DOHH2 (cell line): ENCODE measurements around the gene CRYBG1.

Experiments
- H3F3A ChIP-seq: fragments of 200-600 bp; sonication (generic), shearing (Covaris generic); 2 replicates; pipeline ENCODE4 v1.6.0; 2016; ENCODE audit warnings: antibody characterized with exemption, mild to moderate bottlenecking; ENCODE audit not compliant: control insufficient read depth, insufficient read depth
- H3K27ac ChIP-seq: fragments of 200-600 bp; sonication (generic); 2 replicates; pipeline ENCODE4 v1.5.1; 2014; ENCODE audit warnings: low read depth, mild to moderate bottlenecking, low read length, moderate library complexity
- H3K27me3 ChIP-seq: fragments of 200-600 bp; sonication (generic); 2 replicates; pipeline ENCODE4 v1.6.1; 2014; ENCODE audit warnings: mild to moderate bottlenecking, low read length, mixed read lengths; ENCODE audit not compliant: control insufficient read depth
- H3K36me3 ChIP-seq: fragments of 200-600 bp; sonication (generic); 2 replicates; pipeline ENCODE4 v1.6.1; 2014; ENCODE audit warnings: mild to moderate bottlenecking, low read length, moderate library complexity, mixed read lengths; ENCODE audit not compliant: control insufficient read depth
- H3K4me1 ChIP-seq: fragments of 200-600 bp; sonication (generic); 2 replicates; pipeline ENCODE4 v1.6.1; 2014; ENCODE audit warnings: mild to moderate bottlenecking, low read length, mixed read lengths; ENCODE audit not compliant: control insufficient read depth
- H3K4me2 ChIP-seq: fragments of 200-600 bp; sonication (generic); 2 replicates; pipeline ENCODE4 v1.6.0; 2014; ENCODE audit warnings: mild to moderate bottlenecking, low read length, moderate library complexity
- H3K4me3 ChIP-seq: fragments of 200-600 bp; sonication (generic); 2 replicates; pipeline ENCODE4 v1.5.1; 2014; ENCODE audit warnings: mild to moderate bottlenecking, low read length, mixed read lengths
- H3K79me2 ChIP-seq: fragments of 200-600 bp; sonication (generic); 2 replicates; pipeline ENCODE4 v1.6.1; 2014; ENCODE audit warnings: mild to moderate bottlenecking, low read length, mixed read lengths; ENCODE audit not compliant: control insufficient read depth
- H3K9me2 ChIP-seq: fragments of 200-600 bp; sonication (generic); replicated peaks from 2 replicates; pipeline ENCODE4 v1.6.1; 2014; ENCODE audit warnings: mild to moderate bottlenecking, low read length, mixed read lengths; ENCODE audit not compliant: control insufficient read depth
- H3K9me3 ChIP-seq: fragments of 200-600 bp; sonication (generic); 2 replicates; pipeline ENCODE4 v1.6.1; 2014; ENCODE audit warnings: antibody characterized with exemption, low read length, mixed read lengths; ENCODE audit not compliant: control insufficient read depth, insufficient read depth
- H4K20me1 ChIP-seq: fragments of 200-600 bp; sonication (generic); 2 replicates; pipeline ENCODE4 v1.6.0; 2014; ENCODE audit warnings: low read depth, mild to moderate bottlenecking, antibody characterized with exemption, low read length, moderate library complexity; ENCODE audit not compliant: control insufficient read depth, insufficient read depth
- EZH2phosphoT487 ChIP-seq: fragments of 200-600 bp; sonication (generic); IDR thresholded peaks from 2 replicates; pipeline ENCODE4 v1.6.1; 2017; ENCODE audit warnings: borderline replicate concordance, mild to moderate bottlenecking, antibody characterized with exemption, low read length, moderate library complexity, mixed read lengths
- TF ChIP-seq, protein P1 (sequence below): fragments of 200-600 bp; sonication (generic); IDR thresholded peaks from one replicate; pipeline ENCODE4 v1.5.1; 2014; ENCODE audit warnings: antibody characterized with exemption, mild to moderate bottlenecking, low read depth, low read length; ENCODE audit not compliant: poor library complexity, severe bottlenecking

Gene CRYBG1

DNA sequence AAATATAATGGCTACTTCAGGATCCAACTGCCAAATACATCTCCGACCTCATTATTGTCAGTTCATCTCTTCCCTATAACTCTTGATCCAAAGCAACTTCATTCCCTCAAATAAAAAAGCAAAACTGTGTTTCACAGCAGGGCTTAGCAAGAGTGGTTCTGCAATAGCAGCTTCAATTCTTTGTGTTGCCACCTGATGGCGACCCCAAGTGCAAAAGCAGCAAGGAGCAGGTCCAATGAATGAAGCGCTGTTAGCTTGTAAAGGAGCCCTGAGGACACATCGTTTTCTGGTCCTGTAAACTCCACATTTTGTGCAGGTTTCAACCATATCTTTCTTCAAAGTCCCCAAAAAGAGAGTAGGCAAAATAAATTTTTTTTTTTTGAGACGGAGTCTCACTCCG lies 249.2 kb downstream of the CRYBG1 start:
- Histone ChIP-seq H3K79me2 (peaks cover 10% of the 10 kb centered on the region; the same call in 1 of the 2 replicates), H3K9me2 (no peaks in the 10 kb centered on the region), H3K36me3 (peaks cover 51% of the 10 kb centered on the region), H3K27ac (no peak overlapping the region), H3K4me2 (no peak overlapping the region), H3F3A (no peaks in the 10 kb centered on the region), H3K4me1 (peaks cover 49% of the 10 kb centered on the region), H3K4me3 (no peak overlapping the region), H4K20me1 (no peaks in the 10 kb centered on the region), H3K27me3 (no peaks in the 10 kb centered on the region), H3K9me3 (peaks cover 3% of the 10 kb centered on the region; the same call in 1 of the 2 replicates)
- no peak for TF ChIP-seq EZH2phosphoT487
- TF ChIP-seq, protein P1, sequence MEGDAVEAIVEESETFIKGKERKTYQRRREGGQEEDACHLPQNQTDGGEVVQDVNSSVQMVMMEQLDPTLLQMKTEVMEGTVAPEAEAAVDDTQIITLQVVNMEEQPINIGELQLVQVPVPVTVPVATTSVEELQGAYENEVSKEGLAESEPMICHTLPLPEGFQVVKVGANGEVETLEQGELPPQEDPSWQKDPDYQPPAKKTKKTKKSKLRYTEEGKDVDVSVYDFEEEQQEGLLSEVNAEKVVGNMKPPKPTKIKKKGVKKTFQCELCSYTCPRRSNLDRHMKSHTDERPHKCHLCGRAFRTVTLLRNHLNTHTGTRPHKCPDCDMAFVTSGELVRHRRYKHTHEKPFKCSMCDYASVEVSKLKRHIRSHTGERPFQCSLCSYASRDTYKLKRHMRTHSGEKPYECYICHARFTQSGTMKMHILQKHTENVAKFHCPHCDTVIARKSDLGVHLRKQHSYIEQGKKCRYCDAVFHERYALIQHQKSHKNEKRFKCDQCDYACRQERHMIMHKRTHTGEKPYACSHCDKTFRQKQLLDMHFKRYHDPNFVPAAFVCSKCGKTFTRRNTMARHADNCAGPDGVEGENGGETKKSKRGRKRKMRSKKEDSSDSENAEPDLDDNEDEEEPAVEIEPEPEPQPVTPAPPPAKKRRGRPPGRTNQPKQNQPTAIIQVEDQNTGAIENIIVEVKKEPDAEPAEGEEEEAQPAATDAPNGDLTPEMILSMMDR: peak; percentile 80

DNA sequence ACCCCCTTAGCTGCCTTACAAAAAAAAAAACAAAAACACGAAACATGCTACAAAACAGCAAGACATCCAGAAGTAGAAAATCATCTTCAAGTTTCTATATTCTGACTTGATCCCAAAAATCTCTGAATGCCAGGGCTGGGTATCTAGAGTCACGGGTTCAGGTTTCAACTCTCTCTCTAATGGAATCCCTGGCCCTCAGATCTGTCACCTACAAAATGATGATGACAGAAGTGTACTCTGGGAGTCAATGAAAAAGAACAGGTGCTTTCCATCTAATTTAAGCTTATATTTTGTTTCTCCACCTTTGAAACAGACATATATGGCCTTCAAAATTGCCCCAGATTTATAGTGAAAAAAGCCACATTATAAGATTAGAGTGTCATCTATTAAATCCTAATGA lies 250.5 kb downstream of the CRYBG1 start:
- TF ChIP-seq EZH2phosphoT487: no peak
- TF ChIP-seq, protein P1: no peak
- H3K4me1 ChIP-seq: peaks cover 58% of the 10 kb centered on the region

DNA sequence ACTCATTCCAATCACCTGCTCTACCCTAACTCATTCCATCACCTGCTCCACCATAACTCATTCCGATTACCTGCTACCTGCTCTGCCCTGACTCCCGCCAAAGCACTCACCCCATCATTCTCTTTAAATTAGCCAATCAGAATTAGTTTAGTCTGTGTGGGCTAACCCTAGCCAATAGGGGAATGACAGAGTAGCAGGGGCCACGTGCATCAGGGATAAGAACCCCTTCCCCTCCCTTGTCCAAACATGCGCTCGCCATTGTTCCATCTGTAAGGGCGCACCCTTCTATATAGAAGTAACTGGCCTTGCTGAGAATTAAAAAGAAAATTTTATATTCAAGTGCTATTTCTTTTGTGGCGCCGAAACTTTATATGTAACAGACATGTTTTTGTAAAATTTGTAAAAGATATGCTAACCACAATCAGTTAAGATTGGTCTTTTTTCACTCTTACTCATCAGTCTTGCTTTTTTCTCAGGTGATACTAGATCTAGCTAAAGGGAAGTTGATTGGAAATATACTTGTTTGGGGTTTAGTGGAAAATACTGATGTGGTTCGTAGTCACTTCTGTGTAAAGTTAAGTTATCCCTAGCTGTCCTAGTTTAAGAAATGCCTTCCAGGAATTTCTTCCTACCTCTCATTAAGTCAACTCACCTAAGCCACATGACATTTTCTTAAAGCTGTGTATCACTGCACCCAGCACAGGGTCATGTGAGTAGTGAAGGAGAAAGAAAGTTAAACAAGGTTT lies 252.3 kb downstream of the CRYBG1 start:
- Histone ChIP-seq H3K4me2 (no peak overlapping the region), H3K36me3 (peaks cover 49% of the 10 kb centered on the region), H3K4me3 (no peak overlapping the region), H3K27me3 (no peaks in the 10 kb centered on the region), H3K79me2 (no peaks in the 10 kb centered on the region), H3F3A (no peaks in the 10 kb centered on the region), H3K9me3 (no peaks in the 10 kb centered on the region), H3K9me2 (no peaks in the 10 kb centered on the region), H3K4me1 (peaks cover 58% of the 10 kb centered on the region), H4K20me1 (no peaks in the 10 kb centered on the region), H3K27ac (no peak overlapping the region)
- TF ChIP-seq, protein P1: no peak
- TF ChIP-seq EZH2phosphoT487: no peak

More for the DNA sequence above, 250.5 kb downstream of the CRYBG1 start:
- Histone ChIP-seq H3K79me2 (peaks cover 7% of the 10 kb centered on the region; the same call in 1 of the 2 replicates), H3K36me3 (peaks cover 51% of the 10 kb centered on the region), H3K9me3 (peaks cover 3% of the 10 kb centered on the region; the same call in 1 of the 2 replicates), H3K27ac (no peak overlapping the region), H3F3A (no peaks in the 10 kb centered on the region), H3K9me2 (no peaks in the 10 kb centered on the region), H3K27me3 (no peaks in the 10 kb centered on the region), H4K20me1 (no peaks in the 10 kb centered on the region), H3K4me2 (no peak overlapping the region), H3K4me3 (no peak overlapping the region)
